Activated naive CD8-positive, alpha-beta T cell treated with anti-CD3 and anti-CD28 coated beads for 36 hours (primary cell): ENCODE data around the gene ANO6. TPM values are rescaled to one million over a fixed set of nuclear protein-coding genes. Genes with fewer than 3 reads are reported as not detected.
"Not testable (repeated sequence)": the region's sequence is repeated elsewhere in the genome, so short reads cannot be mapped to it uniquely, and the experiment has no call there.

Experiments
- DNase-seq: peaks from one replicate; pipeline ENCODE4 v3.0.0; 2021
- H3K27ac Mint-ChIP-seq: one replicate; pipeline ENCODE4 v1.8.0; 2022; ENCODE audit warnings: mild to moderate bottlenecking, moderate library complexity, mixed read lengths
- H3K27me3 Mint-ChIP-seq: one replicate; pipeline ENCODE4 v1.8.0; 2022; ENCODE audit warnings: mild to moderate bottlenecking, mixed read lengths
- H3K36me3 Mint-ChIP-seq: one replicate; pipeline ENCODE4 v1.8.0; 2021; ENCODE audit warnings: mild to moderate bottlenecking, mixed read lengths
- H3K4me1 Mint-ChIP-seq: one replicate; pipeline ENCODE4 v1.8.0; 2021; ENCODE audit warnings: mixed read lengths
- H3K4me3 Mint-ChIP-seq: one replicate; pipeline ENCODE4 v1.8.0; 2022; ENCODE audit warnings: mild to moderate bottlenecking, moderate library complexity, mixed read lengths
- H3K9me3 Mint-ChIP-seq: one replicate; pipeline ENCODE4 v1.8.0; 2022; ENCODE audit warnings: mixed read lengths
- total RNA-seq, 2 experiments: library from RNA; stranded (reverse); gene quantifications; one replicate each; pipeline ENCODE4 v1.2.3, GENCODE V29; 2021

ANO6 gene
- total RNA-seq, 2 experiments from 2014 or later: 12.1 to 12.6 TPM

DNA sequence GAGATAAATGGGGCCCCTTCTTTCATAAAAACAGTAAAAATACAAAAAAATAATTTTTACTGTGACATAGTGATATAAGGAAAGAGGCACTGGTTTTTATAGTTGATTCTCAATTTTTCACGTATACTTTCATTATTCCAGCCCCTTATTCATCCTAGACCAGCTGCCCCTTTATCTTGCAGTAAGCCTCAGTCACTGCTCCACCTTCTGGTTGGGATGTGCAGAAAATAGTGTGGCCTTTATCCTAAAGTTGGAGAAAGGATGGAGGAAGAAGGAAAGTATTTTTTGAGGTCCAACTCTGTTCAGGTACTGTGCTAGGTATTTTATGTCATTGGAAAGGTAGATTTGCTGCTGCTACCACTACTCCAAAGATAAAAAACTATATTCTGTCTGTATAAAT is 172.7 kb downstream of the ANO6 start:
- no peaks in the 10 kb centered on the region for H3K4me1 Mint-ChIP-seq
- no peak overlapping the region for H3K27ac Mint-ChIP-seq
- DNase-seq: no peak
- H3K9me3 Mint-ChIP-seq: peaks cover 2% of the 10 kb centered on the region
- H3K27me3 Mint-ChIP-seq: no peaks in the 10 kb centered on the region
- H3K36me3 Mint-ChIP-seq: peaks cover 30% of the 10 kb centered on the region
- no peak overlapping the region for H3K4me3 Mint-ChIP-seq

DNA sequence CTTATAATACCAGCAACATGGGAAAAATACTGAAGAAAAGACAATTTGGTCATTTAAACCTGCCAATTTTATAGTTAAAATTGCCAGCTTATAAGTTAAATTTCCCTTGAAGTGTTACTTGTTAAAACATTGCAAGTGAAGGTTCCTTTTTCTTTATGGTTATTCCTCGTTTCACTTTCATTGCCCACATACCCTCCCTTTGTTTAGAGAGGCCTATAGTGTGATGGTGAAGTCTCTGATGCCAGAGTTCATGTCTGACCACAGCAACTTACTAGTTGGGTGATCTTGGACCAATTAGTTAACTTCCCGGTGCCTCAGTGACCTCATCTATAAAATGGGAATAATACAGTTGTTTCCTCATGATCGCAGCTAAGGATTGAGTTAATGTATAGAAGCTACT is 173.5 kb downstream of the ANO6 start:
- Mint-ChIP-seq H3K4me3 (no peak overlapping the region), H3K4me1 (no peaks in the 10 kb centered on the region), H3K27ac (no peak overlapping the region), H3K9me3 (peaks cover 4% of the 10 kb centered on the region), H3K36me3 (peaks cover 35% of the 10 kb centered on the region), H3K27me3 (no peaks in the 10 kb centered on the region)
- DNase-seq: no peak

DNA sequence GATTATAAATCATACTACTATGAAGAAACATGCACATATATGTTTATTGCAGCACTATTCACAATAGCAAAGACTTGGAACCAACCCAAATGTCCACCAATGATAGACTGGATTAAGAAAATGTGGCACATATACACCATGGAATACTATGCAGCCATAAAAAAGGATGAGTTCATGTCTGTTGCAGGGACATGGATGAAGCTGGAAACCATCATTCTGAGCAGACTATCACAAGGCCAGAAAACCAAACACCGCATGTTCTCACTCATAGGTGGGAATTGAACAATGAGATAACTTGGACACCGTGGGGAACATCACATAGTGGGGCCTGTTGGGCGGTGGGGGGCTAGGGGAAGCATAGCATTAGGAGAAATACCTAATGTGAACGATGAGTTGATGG is 181.6 kb downstream of the ANO6 start:
- H3K27me3 Mint-ChIP-seq, H3K27ac Mint-ChIP-seq, DNase-seq, H3K4me3 Mint-ChIP-seq, H3K4me1 Mint-ChIP-seq: not testable (repeated sequence)
- Mint-ChIP-seq H3K9me3 (peaks cover 13% of the 10 kb centered on the region), H3K36me3 (peaks cover 25% of the 10 kb centered on the region)

DNA sequence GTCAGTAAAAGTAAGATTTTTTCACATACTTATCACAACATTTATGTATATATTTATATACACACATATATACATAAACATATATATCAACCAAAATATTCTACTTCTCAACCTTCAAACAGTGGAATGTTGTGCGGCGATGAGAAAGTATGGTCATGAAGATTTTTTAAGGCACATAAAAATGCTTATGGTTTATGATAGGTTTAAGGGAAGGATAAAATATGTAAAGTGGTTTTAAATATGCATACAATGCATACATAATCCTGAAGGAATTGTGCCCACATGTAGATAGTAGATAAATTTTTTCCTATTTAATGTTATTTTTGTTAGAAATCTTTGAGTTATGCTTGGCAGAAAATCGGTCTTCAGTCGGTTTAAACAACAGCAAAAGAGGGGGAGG is 182.7 kb downstream of the ANO6 start:
- H3K4me1 Mint-ChIP-seq: no peaks in the 10 kb centered on the region
- H3K36me3 Mint-ChIP-seq: peaks cover 17% of the 10 kb centered on the region
- H3K27me3 Mint-ChIP-seq: no peaks in the 10 kb centered on the region
- no peak for DNase-seq
- H3K27ac Mint-ChIP-seq: no peak overlapping the region
- no peak overlapping the region for H3K4me3 Mint-ChIP-seq
- H3K9me3 Mint-ChIP-seq: peaks cover 11% of the 10 kb centered on the region

DNA sequence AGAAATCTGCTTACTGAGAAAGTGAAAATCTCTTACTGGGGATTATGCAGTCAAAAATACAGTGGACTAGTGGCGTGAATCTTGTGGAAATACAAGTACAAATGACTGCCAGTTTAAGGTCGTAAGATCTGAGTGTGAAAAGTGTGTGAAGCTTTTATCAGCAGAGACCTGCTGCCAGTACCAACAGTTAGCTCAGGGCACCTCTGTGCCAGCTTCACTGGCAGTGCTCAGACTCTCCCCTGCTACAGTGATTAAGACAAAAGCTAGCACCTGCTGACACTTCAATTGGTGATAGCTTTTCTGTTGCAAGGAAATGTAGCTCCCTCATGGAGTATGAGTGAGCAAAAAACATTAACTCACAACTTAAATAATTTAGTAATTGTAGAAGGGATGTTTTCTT is 185.1 kb downstream of the ANO6 start:
- H3K4me1 Mint-ChIP-seq: no peaks in the 10 kb centered on the region
- H3K4me3 Mint-ChIP-seq: no peak overlapping the region
- H3K27ac Mint-ChIP-seq: no peak overlapping the region
- H3K36me3 Mint-ChIP-seq: peaks cover 14% of the 10 kb centered on the region
- DNase-seq: no peak
- H3K9me3 Mint-ChIP-seq: peaks cover 4% of the 10 kb centered on the region
- H3K27me3 Mint-ChIP-seq: no peaks in the 10 kb centered on the region

DNA sequence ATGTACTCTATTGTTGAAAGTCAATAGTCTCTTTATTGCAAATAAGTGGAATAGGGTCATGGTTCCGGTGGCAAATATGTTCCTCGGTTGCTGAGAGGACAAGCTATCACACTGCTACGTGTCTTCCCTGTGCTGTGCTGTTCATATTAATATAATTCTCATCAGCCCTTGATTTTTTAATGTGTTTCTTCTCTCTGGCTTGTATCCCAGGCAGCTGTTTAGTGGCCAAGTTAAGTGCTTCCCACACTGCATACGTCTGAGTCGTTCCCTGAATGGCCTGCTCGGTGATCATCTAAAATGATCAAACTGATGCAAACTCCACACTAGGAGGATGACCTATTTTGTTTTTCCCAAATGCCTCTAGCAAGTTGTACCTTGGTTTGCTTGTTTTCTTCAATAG is 186.4 kb downstream of the ANO6 start:
- DNase-seq: no peak
- no peaks in the 10 kb centered on the region for H3K9me3 Mint-ChIP-seq
- H3K27me3 Mint-ChIP-seq: no peaks in the 10 kb centered on the region
- peaks cover 11% of the 10 kb centered on the region for H3K36me3 Mint-ChIP-seq
- H3K4me3 Mint-ChIP-seq: no peak overlapping the region
- no peak overlapping the region for H3K27ac Mint-ChIP-seq
- H3K4me1 Mint-ChIP-seq: no peaks in the 10 kb centered on the region

DNA sequence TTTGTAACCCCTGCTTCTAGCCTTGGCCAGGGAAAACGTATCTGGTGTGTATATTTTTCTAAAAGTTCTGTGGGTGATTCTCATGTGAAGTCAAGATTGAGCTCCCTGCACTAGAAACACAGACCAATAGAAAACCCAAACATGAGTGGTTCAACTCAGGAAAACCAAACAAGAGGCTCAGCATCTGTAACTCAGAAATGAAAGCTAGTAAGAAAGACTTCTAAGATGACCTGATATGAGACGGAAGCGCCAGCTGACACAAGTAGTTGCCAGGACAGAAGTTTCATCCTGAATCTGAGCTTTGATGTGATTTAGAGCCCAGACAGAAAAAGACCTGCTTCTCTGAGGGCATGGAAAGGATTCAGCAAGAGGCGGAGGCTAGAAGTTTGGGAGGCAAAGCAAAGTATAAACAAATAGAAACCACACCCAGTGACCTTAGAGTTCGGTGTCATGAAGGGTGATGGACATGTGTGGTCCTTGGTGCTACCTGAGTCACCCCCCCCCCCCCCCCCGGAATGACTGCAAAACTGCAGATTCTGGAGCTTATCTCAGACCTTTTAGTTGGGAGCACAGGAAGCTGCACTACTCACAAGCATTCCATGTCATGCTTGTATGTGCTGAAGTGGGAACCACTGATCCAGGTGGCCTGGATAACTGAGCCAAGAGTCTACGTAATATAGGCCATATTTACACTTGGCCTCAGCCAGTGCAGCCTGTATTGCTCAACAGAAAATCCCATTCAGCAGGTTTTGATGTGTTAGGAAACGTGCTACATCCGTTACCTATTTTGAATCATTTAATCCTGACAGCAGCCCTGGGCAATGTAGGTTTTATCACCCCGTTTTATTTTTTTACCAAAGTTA is 191.3 kb downstream of the ANO6 start:
- H3K4me3 Mint-ChIP-seq: no peak overlapping the region
- no peaks in the 10 kb centered on the region for H3K4me1 Mint-ChIP-seq
- H3K36me3 Mint-ChIP-seq: peaks cover 11% of the 10 kb centered on the region
- H3K27me3 Mint-ChIP-seq: no peaks in the 10 kb centered on the region
- no peak overlapping the region for H3K27ac Mint-ChIP-seq
- DNase-seq: no peak
- no peaks in the 10 kb centered on the region for H3K9me3 Mint-ChIP-seq

DNA sequence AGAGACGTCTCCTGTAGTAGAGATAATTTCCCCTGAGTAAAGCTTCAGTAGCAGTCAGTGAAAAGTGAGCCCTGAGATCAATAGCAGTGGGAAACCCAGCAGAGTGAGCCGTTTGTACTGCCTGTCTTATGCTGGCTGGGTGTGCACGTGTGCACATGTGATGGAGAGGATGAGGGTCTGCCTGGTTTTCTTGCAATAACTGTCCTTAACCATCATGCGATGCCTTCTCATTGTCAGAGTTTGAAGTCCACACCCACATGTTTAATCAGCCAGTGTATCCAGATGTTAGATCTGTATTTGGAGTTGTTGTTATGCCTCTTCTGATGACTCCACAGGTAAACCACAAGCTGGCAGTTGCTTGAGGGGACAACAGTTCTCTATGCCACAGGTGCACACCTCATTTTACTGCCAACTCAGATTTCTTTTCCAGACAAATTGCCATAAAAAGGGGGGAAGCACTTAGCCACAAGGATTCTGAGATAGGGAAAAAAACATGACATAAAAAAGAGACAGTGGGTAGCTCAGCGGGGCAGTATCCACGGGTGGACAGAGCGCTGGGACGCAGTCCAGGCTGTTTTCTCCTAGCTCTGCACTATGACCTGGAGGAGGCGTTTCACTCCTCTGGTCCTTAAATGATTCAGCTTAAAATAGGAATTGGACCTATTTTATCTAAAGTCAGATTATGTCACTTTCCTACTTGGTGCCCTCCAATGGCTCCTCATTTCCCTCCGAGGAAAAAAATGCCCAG is 192.3 kb downstream of the ANO6 start:
- Mint-ChIP-seq H3K27ac (no peak overlapping the region), H3K36me3 (peaks cover 7% of the 10 kb centered on the region), H3K9me3 (no peaks in the 10 kb centered on the region), H3K4me3 (no peak overlapping the region), H3K27me3 (no peaks in the 10 kb centered on the region), H3K4me1 (no peaks in the 10 kb centered on the region)
- no peak for DNase-seq

DNA sequence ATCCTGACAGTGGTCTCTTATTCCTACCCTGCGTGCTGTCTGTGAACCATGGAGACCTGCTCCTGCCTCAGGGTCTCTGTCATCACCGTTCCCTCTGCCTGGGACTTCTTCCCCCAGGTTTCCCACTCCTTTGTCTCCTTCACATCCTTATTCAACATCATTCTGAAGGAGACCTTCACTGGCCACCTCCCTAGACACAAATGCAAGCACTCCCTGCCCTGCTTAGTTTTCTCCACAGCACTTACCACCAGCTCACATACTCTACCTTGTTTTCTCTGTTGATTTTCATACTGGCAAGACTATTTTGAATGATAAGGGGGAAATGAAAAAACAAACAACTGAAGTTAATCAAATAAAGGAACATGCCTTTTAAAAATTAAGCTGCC is 192.8 kb downstream of the ANO6 start:
- no peak overlapping the region for H3K27ac Mint-ChIP-seq
- no peak for DNase-seq
- H3K4me3 Mint-ChIP-seq: no peak overlapping the region
- no peaks in the 10 kb centered on the region for H3K27me3 Mint-ChIP-seq
- H3K4me1 Mint-ChIP-seq: no peaks in the 10 kb centered on the region
- no peaks in the 10 kb centered on the region for H3K9me3 Mint-ChIP-seq
- peaks cover 7% of the 10 kb centered on the region for H3K36me3 Mint-ChIP-seq

DNA sequence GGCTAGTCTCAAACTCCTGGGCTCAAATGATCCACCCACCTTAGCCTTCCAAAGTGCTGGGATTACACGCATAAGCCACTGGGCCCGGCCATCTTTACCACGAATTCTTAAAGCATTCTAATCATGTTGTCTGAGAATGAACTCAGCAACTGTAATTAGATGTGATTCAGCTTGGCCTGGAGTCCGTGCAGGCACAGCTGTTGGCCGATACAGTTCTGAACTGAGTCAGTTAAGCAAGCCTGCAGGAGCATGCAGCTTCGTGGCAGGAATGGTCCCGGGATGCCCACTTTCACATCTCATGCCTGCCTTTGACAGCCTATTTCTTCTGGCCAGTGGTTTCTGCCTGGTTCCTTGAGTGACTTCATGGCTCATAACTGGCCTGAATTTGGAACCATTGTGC is 194.1 kb downstream of the ANO6 start:
- Mint-ChIP-seq H3K4me3 (no peak overlapping the region), H3K27ac (no peak overlapping the region), H3K36me3 (peaks cover 3% of the 10 kb centered on the region), H3K4me1 (no peaks in the 10 kb centered on the region), H3K9me3 (no peaks in the 10 kb centered on the region), H3K27me3 (no peaks in the 10 kb centered on the region)
- DNase-seq: no peak

DNA sequence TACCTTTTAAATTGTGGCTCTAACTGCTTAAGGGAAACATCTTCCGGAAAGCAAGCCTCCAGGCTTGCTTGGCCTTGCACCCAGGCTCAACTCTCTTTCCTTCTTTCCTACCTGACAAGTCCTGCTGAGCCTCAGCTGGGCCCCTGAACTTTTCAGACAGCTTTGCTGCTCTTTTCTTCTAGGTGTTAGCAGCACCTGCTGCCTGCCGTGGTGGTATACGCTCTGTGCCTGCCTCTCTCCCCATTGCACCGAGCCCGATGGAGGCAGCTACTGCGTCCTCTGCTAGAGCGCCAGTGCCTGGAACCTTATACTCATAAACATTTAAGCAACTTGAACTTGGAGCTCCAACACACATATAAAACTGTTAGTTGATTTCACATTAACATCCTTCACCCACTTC is 195.7 kb downstream of the ANO6 start:
- Mint-ChIP-seq H3K27ac (no peak overlapping the region), H3K27me3 (no peaks in the 10 kb centered on the region)

DNA sequence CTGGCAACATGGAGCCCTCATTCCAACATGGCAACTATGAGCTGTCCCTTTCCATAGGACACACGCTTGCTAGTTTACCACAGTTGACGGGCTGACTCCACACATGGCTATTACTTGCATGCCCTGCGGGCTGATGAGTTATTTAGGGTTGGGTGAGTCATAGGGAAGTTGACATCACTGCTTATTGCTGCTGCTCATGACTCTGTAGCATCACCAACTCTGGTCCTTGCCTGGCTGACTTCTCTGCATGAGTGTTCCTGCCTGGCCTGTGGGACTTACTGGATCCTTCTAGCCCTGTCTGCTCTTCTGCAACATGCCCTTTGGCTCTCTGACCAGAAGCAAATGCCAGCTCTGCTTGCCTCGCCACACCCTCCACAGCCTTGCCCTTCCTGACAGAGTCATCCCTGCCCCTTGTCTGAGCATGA is 199.5 kb downstream of the ANO6 start:
- Mint-ChIP-seq H3K36me3 (peaks cover 6% of the 10 kb centered on the region), H3K4me3 (no peak overlapping the region), H3K27me3 (no peaks in the 10 kb centered on the region), H3K9me3 (no peaks in the 10 kb centered on the region), H3K4me1 (peaks cover 4% of the 10 kb centered on the region), H3K27ac (no peak overlapping the region)
- DNase-seq: no peak

More for the DNA sequence above, 195.7 kb downstream of the ANO6 start:
- Mint-ChIP-seq H3K4me1 (peaks cover 4% of the 10 kb centered on the region), H3K9me3 (no peaks in the 10 kb centered on the region), H3K4me3 (no peak overlapping the region), H3K36me3 (peaks cover 3% of the 10 kb centered on the region)
- no peak for DNase-seq

DNA sequence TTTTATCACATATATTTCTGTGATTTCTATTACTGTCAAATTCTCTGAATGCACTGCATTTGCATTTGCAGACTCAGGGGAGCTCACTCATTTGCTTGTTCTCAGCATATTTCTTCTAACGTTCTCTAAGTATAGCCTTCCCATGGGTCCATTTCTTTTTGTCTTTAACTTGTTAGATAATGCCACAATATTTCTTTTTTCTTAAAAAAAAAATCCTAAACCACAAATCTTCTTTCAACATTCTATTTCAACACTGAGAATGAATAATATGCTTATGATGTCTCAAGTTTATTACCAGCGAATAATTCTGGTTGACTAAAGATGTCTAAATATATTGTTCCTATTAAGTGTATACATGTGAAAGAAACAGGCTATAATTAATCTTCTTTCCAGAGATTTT is 200.2 kb downstream of the ANO6 start:
- Mint-ChIP-seq H3K9me3 (no peaks in the 10 kb centered on the region), H3K27ac (no peak overlapping the region), H3K27me3 (no peaks in the 10 kb centered on the region), H3K4me1 (peaks cover 4% of the 10 kb centered on the region), H3K4me3 (no peak overlapping the region), H3K36me3 (peaks cover 6% of the 10 kb centered on the region)
- DNase-seq: no peak

DNA sequence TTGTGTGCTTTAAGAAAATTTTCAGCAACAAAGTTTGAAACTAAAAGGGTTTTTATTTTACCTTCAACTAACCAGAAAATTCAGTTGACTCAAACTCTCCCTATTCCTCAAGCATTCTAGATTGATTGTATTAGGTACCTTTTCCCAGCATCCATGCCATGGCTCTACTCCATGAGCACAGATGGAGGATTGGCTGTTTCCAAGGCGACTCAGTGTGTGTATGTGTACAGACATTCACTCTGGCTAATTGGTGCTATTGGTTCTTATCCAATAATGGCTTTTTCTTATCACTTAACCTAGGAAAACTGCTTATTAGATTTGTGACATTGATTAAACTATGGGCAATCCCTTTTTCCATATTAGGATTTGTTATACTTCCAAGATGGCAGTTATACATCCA is 202.6 kb downstream of the ANO6 start:
- no peak for DNase-seq
- Mint-ChIP-seq H3K36me3 (peaks cover 17% of the 10 kb centered on the region), H3K4me1 (peaks cover 4% of the 10 kb centered on the region), H3K4me3 (no peak overlapping the region), H3K9me3 (no peaks in the 10 kb centered on the region), H3K27ac (no peak overlapping the region), H3K27me3 (no peaks in the 10 kb centered on the region)

DNA sequence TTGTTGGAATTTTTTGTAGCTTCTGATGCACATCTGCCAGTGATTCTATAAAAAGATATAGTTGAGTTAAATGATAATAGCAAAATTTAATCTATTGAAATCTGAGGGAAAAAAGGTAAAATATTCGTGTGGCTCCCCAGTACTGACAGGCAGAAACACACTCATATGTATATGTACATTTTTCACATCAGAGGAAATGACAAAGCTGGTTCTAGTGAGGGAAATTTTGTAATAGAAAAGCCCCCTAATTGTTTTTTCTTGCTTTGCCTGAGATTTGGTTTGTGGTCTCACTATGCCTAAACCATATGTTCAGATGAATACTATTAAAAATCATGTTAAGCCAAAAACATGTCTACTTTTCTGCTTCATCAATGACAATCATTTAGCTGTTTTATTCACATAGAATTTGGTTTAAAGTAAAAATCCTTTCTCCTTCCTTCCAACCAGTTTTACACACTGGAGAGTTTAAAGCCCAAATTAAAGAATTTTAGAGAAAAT is 203.5 kb downstream of the ANO6 start:
- Mint-ChIP-seq H3K36me3 (peaks cover 23% of the 10 kb centered on the region), H3K4me1 (peaks cover 4% of the 10 kb centered on the region), H3K4me3 (no peak overlapping the region), H3K27me3 (no peaks in the 10 kb centered on the region), H3K9me3 (no peaks in the 10 kb centered on the region), H3K27ac (no peak overlapping the region)
- DNase-seq: no peak
